Testis (tissue), 3 donors: Measurements from ENCODE around the gene MAN1B1. TPM values are rescaled to one million over a fixed set of nuclear protein-coding genes. Genes with fewer than 3 reads are reported as not detected.
"Not testable (repeated sequence)": the region's sequence is repeated elsewhere in the genome, so short reads cannot be mapped to it uniquely, and the experiment has no call there.

Source experiments
- DNase-seq: peaks from one replicate; pipeline ENCODE4 v3.0.0-alpha.2; 2019
- H3K27ac ChIP-seq, 2 donors: fragments of 200-600 bp; sonication (generic); one replicate each; pipeline ENCODE4 v1.5.1; 2019
- H3K27me3 ChIP-seq: fragments of 200-600 bp; sonication (generic); one replicate; pipeline ENCODE4 v1.5.1; 2019
- H3K36me3 ChIP-seq: fragments of 200-600 bp; sonication (generic); one replicate; pipeline ENCODE4 v1.5.1; 2017; ENCODE audit warnings: low read depth; ENCODE audit errors: missing control alignments
- H3K4me1 ChIP-seq: fragments of 200-600 bp; sonication (generic); one replicate; pipeline ENCODE4 v1.5.1; 2019
- H3K4me3 ChIP-seq, 2 donors: fragments of 200-600 bp; sonication (generic); one replicate each; pipeline ENCODE4 v1.5.1; 2017 to 2019
- H3K9me3 ChIP-seq: fragments of 200-600 bp; sonication (generic); one replicate; pipeline ENCODE4 v1.5.1; 2017
- POLR2A ChIP-seq: fragments of 450-650 bp; IDR thresholded peaks from one replicate; pipeline ENCODE4 v1.6.1; 2017; ENCODE audit warnings: antibody characterized with exemption, mild to moderate bottlenecking, moderate library complexity
- WGBS, 2 donors: methylation state at CpG; one replicate each; pipeline ENCODE4 v1.1.5; 2018; 5-methylcytosine and 5-hydroxymethylcytosine counted together
- intact Hi-C: fragments of 100-400 bp; cut with DNase I; formaldehyde crosslinking; loops from one replicate; pipeline ENCODE4 v1.15.1; 2023; ENCODE audit warnings: low total_unique reads
- polyA plus RNA-seq: library from polyadenylated mRNA; stranded (reverse); fragments of 350-450 nt; fragmentation: Illumina TruSeq; extraction: RNeasy Lipid Tissue Mini Kit (QIAGEN cat#74804); gene quantifications from one replicate; pipeline ENCODE4 v1.2.3, GENCODE V29; 2014; ENCODE audit warnings: low read depth, low replicate concordance; ENCODE audit not compliant: insufficient read depth
- total RNA-seq, 2 donors: library from RNA; depleted of rRNA; stranded (reverse); fragments of >200 nt; gene quantifications; one replicate each; pipeline ENCODE4 v1.2.3, GENCODE V29; 2016
- TF ChIP-seq, protein P1 (sequence below), 3 experiments: fragments of 450-650 bp in 2 of 3; fragments of 200-600 bp in 1 of 3; sonication (generic) in 1 of 3; IDR thresholded peaks; one replicate each; pipeline ENCODE4 v1.5.1; 2016 to 2019; ENCODE audit warnings: antibody characterized with exemption in 3 of 3, mild to moderate bottlenecking in 2 of 3, moderate library complexity in 1 of 3

The MAN1B1 gene
- total and polyA plus RNA-seq, 3 donors from 2014 or later: 62.2 to 124 (median 122) TPM

DNA sequence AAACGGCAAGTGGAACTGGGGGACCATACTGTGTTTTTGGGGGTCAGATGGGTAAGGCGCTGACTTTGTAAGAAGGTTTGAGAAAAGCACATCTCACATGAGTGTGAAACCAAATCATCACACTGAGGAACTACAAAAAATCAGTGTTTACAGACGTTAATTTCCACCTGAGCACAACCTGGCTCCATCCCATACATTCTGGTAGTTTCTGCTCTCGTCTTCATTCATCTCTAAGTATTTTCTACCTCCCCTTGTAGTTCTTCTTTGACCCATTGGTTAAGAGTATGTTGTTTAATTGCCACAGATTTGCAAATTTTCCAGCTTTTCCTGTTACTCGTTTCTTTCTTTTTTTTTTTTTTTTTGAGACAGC, 36.7 kb downstream of the MAN1B1 start:
- no peak for DNase-seq
- H3K36me3 ChIP-seq: no peaks in the 10 kb centered on the region
- peaks cover 13% of the 10 kb centered on the region for H3K4me1 ChIP-seq
- no peaks in the 10 kb centered on the region for H3K9me3 ChIP-seq
- 79 to 83% methylated on average over 5 of the region's 5 CpGs for WGBS, 2 donors
- no peak overlapping the region for H3K4me3 ChIP-seq
- TF ChIP-seq POLR2A: no peak
- TF ChIP-seq, protein P1, sequence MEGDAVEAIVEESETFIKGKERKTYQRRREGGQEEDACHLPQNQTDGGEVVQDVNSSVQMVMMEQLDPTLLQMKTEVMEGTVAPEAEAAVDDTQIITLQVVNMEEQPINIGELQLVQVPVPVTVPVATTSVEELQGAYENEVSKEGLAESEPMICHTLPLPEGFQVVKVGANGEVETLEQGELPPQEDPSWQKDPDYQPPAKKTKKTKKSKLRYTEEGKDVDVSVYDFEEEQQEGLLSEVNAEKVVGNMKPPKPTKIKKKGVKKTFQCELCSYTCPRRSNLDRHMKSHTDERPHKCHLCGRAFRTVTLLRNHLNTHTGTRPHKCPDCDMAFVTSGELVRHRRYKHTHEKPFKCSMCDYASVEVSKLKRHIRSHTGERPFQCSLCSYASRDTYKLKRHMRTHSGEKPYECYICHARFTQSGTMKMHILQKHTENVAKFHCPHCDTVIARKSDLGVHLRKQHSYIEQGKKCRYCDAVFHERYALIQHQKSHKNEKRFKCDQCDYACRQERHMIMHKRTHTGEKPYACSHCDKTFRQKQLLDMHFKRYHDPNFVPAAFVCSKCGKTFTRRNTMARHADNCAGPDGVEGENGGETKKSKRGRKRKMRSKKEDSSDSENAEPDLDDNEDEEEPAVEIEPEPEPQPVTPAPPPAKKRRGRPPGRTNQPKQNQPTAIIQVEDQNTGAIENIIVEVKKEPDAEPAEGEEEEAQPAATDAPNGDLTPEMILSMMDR (IDR thresholded peaks at IDR 0.05): no peak
- H3K27me3 ChIP-seq: no peaks in the 10 kb centered on the region
- no peak overlapping the region for H3K27ac ChIP-seq
- intact Hi-C loops: no loop called here

DNA sequence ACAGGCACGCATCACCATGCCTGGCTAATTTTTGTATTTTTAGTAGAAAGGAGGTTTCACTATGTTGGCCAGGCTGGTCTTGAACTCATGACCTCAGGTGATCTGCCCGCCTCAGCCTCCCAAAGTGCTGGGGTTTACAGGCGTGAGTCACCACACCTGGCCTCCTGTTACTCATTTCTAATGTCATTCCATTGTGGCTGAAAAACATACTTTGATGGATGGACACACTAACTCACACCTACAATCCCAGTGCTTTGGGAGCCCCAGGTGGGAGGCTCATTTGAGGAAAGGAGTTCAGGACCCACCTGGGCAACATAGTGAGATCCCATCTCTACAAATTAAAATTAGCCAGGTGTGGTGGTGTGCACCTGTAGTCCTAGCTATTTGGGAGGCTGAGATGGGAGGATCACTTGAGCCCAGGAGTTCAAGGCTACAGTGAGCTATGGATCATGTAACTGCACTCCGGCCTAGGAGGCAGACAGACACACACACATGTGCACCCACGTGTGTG, 37.2 kb downstream of the MAN1B1 start:
- H3K4me3 ChIP-seq, DNase-seq, H3K9me3 ChIP-seq, H3K27me3 ChIP-seq, H3K27ac ChIP-seq, intact Hi-C loops, H3K36me3 ChIP-seq: not testable (repeated sequence)
- peaks cover 18% of the 10 kb centered on the region for H3K4me1 ChIP-seq
- 87 to 96% methylated on average over 5 of the region's 5 CpGs for WGBS, 2 donors

DNA sequence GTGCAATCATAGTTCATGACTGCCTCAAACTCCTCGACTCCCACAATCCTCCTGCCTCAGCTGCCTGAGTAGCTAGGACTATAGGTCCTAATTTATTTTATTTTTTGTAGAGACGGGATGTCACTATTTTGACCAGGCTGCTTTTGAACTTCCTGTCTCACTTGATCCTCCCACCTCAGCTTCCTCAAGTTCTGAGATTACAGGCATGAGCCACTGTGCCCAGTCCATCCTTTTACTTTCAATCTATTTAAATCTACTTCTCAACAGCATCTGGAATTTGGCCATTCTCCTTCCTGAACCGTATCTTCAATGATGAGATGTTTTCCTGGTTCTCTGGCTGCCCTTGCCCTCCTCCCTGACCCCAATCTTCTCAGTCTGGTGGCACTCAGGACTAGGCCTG, 40.0 kb downstream of the MAN1B1 start:
- no peak overlapping the region for H3K4me3 ChIP-seq
- no peak for TF ChIP-seq POLR2A
- TF ChIP-seq, protein P1 (IDR thresholded peaks at IDR 0.05): no peak
- no peaks in the 10 kb centered on the region for H3K9me3 ChIP-seq
- no peaks in the 10 kb centered on the region for H3K36me3 ChIP-seq
- peak overlapping the region in 1 of 2 donors; percentile 45 for H3K27ac ChIP-seq
- 39 to 42% methylated on average over 3 of the region's 3 CpGs for WGBS, 2 donors
- peaks cover 19% of the 10 kb centered on the region for H3K4me1 ChIP-seq
- intact Hi-C loops: no loop called here
- H3K27me3 ChIP-seq: no peaks in the 10 kb centered on the region
- DNase-seq: no peak

- Histone ChIP-seq H3K36me3 (no peaks in the 10 kb centered on the region), H3K4me1 (peaks cover 19% of the 10 kb centered on the region), H3K27ac (peak overlapping the region in 1 of 2 donors; percentile 45), H3K4me3 (peak overlapping the region in 1 of 2 donors; percentile 72), H3K27me3 (no peaks in the 10 kb centered on the region), H3K9me3 (no peaks in the 10 kb centered on the region)
- 14 to 24% methylated on average over 24 of the region's 24 CpGs for WGBS, 2 donors
- TF ChIP-seq, protein P1 (IDR thresholded peaks at IDR 0.05): no peak
- TF ChIP-seq POLR2A: no peak
- intact Hi-C loops: no loop called here
- DNase-seq: peak; percentile 49
These were observed 40.7 kb downstream of the MAN1B1 start for GRCh38 chr9:137127301-137128157.

- H3K4me3 ChIP-seq: peak overlapping the region; percentile 72 to 84
- TF ChIP-seq, protein P1 (IDR thresholded peaks at IDR 0.05): no peak
- no peak for TF ChIP-seq POLR2A
- H3K36me3 ChIP-seq: no peaks in the 10 kb centered on the region
- no peaks in the 10 kb centered on the region for H3K9me3 ChIP-seq
- H3K27ac ChIP-seq: peak overlapping the region in 1 of 2 donors; percentile 45
- DNase-seq: no peak
- no peaks in the 10 kb centered on the region for H3K27me3 ChIP-seq
- 50 to 53% methylated on average over 19 of the region's 19 CpGs for WGBS, 2 donors
- H3K4me1 ChIP-seq: peaks cover 19% of the 10 kb centered on the region
- intact Hi-C loops: no loop called here
These were observed 41.5 kb downstream of the MAN1B1 start for GRCh38 chr9:137128158-137128861.
